ENCODE data around the gene PBX4. TPM values are rescaled to one million over a fixed set of nuclear protein-coding genes. Genes with fewer than 3 reads are reported as not detected.

The PBX4 gene
- total and polyA plus RNA-seq, 10 of the 15 experiments (the other 5 are each of a cell fraction or from before 2014, with no cell fraction given): 0.18 to 17.3 (median 4.2) TPM

GRCh38 chr19:19528721-19529490 is 89.6 kb downstream of the PBX4 start, which contains the start of gene YJEFN3:
Gene YJEFN3, plus strand, starts transcription at chr19:19528911. Its CDS starts 22 bp downstream, at chr19:19528933.
- no TSS peak for BruUV-seq (replicated peaks)
- Histone ChIP-seq H4K20me1 (ENCODE audit: control insufficient read depth, insufficient read depth) (no peaks in the 10 kb centered on the region), H3K4me2 (ENCODE audit: control insufficient read depth, insufficient read depth) (no peak within 1 kb of the TSS), H3K36me3 (ENCODE audit: control insufficient read depth in 2 of 2, insufficient read depth in 2 of 2, low read length in 1 of 2) (peaks cover 7 to 23% of the 10 kb centered on the region in 2 experiments), H3K9ac (ENCODE audit: control insufficient read depth, insufficient read depth, low read length) (no peak within 1 kb of the TSS), H3K27ac (ENCODE audit: control insufficient read depth, insufficient read depth) (no peak within 1 kb of the TSS), H2AFZ (ENCODE audit: control insufficient read depth, low read depth, low read length) (no peak within 1 kb of the TSS), H3K4me1 (ENCODE audit: control insufficient read depth, insufficient read depth, low read length) (peaks cover 29% of the 10 kb centered on the region), H3K4me3 (no peak within 1 kb of the TSS), H3K9me3 (replicated peaks; ENCODE audit: control insufficient read depth, insufficient read depth, low read length) (no peaks in the 10 kb centered on the region), H3K79me2 (ENCODE audit: control insufficient read depth, insufficient read depth, low read length) (peaks cover 13% of the 10 kb centered on the region), H3K27me3 (replicated peaks in 1 of 2; ENCODE audit: control insufficient read depth in 2 of 2, insufficient read depth in 2 of 2, low read length in 1 of 2) (no peaks in the 10 kb centered on the region)
- ChIA-PET POLR2A (interaction anchor here (0.6 kb wide), 1 partner anchor 40 kb away, joined by 3 read pairs; no protein-coding TSS in a partner anchor), CTCF (interaction anchor here (0.9 kb wide), 1 partner anchor 430 kb away, joined by 4 read pairs; no protein-coding TSS in a partner anchor), SMC1A (ENCODE audit: uncharacterized antibody, unreplicated experiment) (no interaction called here), RAD21 (ENCODE audit: unreplicated experiment) (interaction anchor here (0.6 to 1.2 kb wide), 3 partner anchors 38 to 218 kb away, joined by 3 to 4 read pairs (median 3); partner anchors contain the start of gene GMIP)
- FAIRE-seq (no peak), DNase-seq (ENCODE audit: low read depth, low spot score) (no peak), ATAC-seq (no peak)
- TF ChIP-seq, protein P1, sequence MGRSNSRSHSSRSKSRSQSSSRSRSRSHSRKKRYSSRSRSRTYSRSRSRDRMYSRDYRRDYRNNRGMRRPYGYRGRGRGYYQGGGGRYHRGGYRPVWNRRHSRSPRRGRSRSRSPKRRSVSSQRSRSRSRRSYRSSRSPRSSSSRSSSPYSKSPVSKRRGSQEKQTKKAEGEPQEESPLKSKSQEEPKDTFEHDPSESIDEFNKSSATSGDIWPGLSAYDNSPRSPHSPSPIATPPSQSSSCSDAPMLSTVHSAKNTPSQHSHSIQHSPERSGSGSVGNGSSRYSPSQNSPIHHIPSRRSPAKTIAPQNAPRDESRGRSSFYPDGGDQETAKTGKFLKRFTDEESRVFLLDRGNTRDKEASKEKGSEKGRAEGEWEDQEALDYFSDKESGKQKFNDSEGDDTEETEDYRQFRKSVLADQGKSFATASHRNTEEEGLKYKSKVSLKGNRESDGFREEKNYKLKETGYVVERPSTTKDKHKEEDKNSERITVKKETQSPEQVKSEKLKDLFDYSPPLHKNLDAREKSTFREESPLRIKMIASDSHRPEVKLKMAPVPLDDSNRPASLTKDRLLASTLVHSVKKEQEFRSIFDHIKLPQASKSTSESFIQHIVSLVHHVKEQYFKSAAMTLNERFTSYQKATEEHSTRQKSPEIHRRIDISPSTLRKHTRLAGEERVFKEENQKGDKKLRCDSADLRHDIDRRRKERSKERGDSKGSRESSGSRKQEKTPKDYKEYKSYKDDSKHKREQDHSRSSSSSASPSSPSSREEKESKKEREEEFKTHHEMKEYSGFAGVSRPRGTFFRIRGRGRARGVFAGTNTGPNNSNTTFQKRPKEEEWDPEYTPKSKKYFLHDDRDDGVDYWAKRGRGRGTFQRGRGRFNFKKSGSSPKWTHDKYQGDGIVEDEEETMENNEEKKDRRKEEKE (IDR thresholded peaks at IDR 0.05): no peak
- TF ChIP-seq POLR2A (IDR thresholded peaks at IDR 0.05; ENCODE audit: low read depth, low read length): 0 out of 2 replicates have a peak, but pooled peaks have one; percentile 2
- no peak for TF ChIP-seq NFYA (IDR thresholded peaks at IDR 0.05; ENCODE audit: borderline replicate concordance, low read depth, low read length)
- intact Hi-C loops (cut with micrococcal nuclease; ENCODE audit: unreplicated experiment): no loop called here
- 95% methylated on average over 32 of the region's 50 CpGs for WGBS (ENCODE audit: insufficient coverage, insufficient replicate concordance, low lambda C conversion rate, missing lambda C conversion rate)
- in situ Hi-C loops (cut with MboI): loop anchor here (5.0 to 25.0 kb wide), 7 partner anchors 113 to 1508 kb away; partner anchors contain the start of genes GMIP, ZNF66 and ZNF737
